NAMALWA (cell line): ENCODE results near the gene FSCN2.

ENCODE experiments used
- DNase-seq: peaks from one replicate; pipeline ENCODE4 v3.0.0-alpha.2; 2015; ENCODE audit warnings: low spot score

Gene FSCN2

DNA sequence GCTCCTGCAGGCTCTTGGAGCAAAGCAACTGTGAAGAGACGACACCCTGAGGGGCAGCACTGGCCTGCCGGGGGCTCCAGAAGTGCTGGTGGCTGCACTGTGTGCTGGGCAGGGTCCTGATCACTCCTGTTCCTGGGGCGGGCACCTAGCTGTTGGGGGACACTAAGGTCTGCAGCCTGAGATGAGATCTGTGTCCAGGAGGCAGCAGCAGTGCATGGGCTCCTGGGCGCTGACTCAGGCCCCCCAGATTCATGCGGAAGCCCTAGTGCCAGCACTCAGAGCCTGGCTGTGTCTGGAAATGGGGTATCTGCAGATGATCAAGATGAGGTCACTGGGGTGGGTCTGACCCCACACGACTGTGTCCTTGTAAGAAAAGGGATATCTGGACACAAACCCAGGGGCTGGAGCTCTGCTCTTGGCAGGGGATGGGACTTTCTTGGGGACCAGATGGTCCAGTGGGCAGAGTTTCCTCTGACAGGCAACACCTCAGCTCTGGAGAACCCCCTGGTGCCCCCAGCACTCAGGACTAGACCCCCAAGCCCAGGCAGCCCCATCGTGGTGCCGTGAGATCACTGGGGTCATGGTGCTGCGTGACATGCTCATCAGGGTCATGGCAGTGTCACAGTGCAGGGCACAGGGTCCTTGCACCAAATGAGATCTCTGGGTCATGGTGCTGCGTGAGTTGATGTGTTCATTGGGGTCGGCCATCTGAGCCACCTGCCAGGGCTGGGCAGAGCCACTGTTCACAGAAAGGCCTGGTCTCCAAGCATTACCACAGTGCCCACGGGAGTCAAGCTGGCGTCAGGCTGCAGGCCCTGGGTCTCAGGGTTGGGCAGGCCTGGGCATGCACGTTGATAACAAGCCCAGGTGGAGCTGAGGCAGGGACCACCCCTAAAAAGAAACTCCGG lies 14.5 kb downstream of the FSCN2 start:
- no peak for DNase-seq

DNA sequence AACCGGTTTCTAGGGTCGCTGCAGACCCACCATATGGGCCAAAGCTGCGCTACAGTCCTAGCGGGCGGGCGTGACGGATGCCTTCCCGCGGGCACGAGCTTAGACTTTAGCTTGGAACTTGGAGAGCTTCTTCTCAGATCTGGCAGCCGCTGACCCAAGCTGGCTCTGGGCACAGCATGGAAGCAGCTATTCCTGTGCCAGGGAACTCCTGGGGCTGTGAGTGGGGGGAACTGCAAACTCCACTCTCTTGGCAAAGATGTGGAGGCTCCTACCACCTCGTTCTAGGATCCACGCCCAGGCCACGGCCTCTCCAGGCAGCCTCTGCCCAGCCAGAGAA lies 15.1 kb downstream of the FSCN2 start:
- no peak for DNase-seq

DNA sequence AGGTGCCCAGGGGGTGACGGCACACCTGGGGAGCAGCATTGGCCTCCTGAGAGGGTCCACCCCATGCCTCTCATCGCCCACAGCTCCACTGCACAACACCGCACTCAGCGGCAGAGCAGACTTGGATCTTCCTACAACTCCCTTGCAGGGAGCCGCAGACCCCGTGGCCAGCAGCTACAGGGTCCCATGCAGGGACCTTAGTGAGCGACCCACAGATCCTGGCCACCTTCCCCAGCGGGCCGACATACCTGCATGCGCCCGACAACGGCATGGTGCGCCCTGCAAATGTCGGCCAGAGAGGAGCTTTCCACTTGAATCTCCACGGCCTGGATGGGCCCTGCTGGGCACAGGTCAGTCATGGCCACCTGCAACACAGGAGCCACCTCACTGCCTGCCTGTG lies 15.6 kb downstream of the FSCN2 start:
- no peak for DNase-seq

DNA sequence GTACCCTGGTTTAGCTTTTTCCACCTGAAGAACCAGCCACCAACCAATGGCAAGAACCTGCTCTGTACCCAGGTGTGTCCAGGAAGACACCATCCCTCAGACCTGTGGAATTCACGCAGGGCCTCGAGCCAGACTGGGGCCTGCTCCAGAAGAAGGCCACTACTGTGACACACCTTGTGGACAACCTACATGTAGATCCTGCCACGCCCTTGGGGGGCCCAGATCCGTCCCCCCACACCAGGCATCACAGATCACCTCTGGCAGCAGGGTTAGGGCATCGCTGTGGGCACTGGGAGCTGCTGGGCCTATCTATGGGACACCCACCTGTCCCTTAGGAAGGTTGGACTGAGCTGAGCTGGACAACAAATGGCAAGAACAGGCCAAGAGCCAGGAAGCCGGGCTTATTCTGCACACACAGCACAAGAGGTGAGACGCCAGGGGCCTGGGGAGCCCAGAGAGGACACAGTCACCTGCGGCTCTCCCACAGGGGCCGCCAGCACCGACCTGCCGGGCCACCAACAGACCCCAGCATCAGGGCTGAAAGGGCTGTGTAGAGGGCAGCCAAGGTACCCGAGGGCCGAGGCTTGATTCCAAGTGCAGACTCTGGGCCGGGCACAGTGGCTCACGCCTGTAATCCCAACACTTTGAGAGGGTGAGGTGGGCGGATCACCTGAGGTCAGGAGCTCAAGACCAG lies 16.3 kb downstream of the FSCN2 start:
- no peak for DNase-seq

DNA sequence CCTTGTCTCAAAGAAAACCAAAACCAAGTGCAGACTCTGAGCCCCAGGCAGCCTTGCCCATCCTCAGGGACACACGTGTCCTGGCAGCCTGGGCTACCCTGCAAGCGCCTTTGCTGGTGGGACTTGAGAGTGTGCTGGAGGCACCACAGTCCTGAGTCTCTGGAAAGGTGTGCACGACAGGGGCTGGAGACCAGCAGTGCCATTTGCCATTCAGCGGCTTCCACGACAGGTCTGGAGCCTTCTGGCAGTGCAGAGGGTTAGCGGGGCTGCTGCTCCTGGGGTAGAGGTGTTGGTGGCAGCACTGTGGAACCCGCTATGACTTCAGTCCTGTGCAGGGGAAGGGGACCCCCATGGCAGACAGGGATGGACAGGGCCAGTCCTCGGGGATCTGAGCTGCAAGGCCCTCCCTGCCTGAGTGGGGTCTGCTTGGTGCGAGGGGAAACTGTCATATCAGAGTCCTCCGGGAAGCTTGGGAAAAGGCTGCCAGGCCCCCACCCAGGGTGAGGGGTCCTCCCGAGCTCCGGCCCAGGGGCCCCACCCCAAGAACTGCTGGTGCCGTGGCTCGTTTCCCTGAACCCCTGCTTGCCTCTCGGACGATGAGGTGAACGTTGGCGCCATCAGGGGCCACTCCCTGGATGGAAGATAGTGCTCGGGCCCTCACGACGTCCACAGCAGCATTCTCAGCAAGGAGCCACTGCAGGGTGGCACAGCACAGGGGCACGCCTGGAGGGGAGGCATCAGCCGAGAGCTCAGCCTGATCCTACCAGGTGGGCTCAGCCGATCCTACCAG lies 17.2 kb downstream of the FSCN2 start:
- no peak for DNase-seq

DNA sequence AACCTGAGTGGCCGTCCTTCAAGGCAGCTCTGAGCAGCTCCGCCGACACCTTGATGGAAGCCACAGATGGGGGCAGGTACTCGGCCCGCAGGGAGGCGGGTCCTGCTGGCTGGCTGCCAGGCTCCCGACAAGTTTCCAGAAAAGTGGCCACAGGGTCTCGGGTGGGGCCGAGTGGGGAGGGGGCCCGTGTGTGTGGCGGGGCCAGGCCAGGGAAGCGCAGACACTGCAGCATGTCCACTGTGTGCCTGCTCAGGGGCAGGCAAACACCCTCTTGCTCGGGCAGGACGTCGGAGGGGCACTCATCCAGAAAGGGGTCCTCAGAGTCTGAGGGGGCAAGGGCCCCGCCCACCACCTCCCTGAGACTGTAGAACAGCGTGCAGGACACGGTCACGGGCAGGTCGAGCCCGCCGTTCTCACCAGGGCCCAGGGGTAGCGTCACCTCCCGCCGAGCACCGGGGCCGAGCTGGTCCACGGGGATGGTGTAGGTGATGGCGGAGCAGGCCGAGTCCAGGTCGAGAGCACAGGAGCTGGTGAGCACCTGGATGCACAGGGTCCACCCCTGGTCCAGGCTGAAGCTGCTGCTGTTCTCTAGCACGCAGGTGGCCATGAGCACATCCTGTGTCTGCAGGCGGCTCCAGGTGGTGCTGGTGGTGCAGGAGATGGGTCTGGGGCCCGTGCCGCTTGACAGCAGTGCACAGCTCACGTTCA lies 18.9 kb downstream of the FSCN2 start:
- DNase-seq = no peak

DNA sequence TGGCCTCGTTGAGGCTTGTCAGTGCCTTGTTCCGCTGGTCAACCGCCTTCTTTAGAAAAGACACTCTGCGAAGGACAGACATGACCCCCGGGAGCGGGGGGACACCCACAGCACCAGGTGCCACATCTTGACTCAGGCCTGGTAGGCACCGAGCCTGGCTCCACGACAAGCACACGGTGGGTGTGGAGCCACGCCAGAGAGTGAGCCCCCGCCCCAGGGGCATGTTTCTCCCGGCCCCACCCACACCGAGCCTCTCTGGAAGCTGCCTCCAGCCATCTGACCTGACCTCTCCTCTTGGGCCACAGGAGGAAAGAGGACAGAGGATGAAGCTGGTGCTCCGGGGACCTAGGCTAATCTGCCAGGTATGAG lies 19.4 kb downstream of the FSCN2 start:
- DNase-seq = no peak

DNA sequence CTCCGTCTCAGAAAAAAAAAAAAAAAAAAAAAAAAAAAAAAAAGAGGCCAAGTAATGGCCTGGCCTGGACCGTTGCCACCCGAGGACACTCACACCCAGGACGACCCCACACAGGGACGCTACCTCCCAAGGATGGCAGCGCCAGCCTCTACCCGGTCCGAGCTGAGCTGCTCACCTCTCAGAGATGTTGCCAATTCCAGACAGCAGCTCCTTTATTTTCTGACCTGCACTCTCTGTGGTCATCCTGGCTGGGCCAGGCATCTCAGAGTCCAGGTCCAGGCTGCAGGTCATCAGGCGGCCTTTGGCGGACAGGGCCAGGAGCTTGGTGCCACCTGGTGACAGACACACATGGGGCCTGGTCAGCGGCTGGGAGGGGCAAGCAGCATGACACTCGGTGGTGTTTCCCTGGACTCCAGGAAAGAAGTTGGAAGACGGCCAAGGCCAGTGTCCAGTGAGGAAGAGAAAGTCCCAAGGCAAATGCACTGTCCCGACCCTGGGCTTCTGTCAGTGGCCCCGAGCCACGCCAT lies 20.9 kb downstream of the FSCN2 start:
- DNase-seq = no peak

DNA sequence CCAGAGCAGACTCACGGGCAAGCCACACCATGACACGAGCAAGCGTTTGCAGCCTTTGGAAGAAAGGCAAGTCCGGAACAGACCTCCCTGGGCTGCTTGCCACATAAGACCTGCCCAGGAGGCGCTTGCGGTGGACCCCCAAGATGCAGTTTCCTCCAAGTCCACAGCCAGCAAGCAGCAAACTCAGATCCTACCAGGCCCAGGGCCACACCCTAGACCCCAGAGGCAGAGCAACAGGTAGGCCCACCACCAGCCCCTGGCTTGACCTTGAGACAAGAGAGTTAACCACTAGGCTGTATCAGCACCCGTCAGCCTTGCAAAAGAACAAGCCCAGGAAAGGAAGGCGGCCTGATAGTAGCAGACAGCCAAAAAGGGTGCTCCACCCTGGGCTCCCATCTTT lies 21.6 kb downstream of the FSCN2 start:
- no peak for DNase-seq

DNA sequence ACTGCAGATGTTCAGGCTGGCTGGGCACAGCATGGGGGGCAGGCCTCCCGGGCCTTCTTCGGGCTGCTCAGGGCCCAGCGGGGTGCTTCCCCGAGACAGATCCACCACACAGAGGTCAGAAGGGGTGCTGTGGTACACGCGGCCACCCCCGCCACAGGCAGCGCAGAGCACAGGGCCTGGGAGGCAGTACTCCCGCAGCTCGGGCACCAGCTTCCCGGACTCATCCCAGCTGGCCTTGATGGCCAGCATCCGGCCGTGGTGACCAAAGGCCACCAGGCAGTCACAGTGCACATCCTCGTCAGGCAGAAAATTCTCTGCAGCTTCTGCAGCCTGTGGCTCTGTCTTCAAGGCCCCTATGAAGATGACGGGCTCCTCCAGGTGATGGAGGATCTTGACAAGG lies 22.1 kb downstream of the FSCN2 start:
- no peak for DNase-seq

DNA sequence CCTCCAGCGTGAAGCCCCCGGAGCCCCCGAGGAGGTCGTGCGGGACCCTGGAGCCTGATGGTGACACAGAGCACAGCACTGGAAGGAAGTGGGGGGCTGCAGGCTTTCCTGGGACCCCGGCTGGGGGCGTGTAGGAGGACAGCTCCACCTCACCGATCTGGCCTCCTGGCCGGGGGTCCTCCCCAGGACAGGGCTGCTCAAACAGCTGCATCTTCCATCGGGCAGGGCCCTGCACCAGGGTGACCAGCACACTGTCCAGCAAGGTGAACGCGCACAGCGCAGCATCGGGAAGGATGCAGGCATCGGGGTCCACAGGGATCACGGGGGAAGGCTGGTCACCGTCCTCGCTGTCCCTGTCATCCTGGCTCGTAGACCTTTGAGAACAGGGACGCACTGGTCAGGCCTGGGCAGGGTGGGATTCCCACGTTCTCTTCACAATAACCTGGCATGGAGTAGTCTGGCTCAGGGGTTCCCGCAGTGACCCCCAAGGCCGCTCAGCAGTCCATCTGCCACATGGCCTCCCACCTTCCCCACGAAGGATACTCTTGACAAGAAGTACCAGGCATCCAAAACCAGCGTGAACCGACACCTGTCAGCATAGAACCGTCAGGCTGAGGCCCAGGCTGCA lies 22.8 kb downstream of the FSCN2 start:
- DNase-seq = no peak

DNA sequence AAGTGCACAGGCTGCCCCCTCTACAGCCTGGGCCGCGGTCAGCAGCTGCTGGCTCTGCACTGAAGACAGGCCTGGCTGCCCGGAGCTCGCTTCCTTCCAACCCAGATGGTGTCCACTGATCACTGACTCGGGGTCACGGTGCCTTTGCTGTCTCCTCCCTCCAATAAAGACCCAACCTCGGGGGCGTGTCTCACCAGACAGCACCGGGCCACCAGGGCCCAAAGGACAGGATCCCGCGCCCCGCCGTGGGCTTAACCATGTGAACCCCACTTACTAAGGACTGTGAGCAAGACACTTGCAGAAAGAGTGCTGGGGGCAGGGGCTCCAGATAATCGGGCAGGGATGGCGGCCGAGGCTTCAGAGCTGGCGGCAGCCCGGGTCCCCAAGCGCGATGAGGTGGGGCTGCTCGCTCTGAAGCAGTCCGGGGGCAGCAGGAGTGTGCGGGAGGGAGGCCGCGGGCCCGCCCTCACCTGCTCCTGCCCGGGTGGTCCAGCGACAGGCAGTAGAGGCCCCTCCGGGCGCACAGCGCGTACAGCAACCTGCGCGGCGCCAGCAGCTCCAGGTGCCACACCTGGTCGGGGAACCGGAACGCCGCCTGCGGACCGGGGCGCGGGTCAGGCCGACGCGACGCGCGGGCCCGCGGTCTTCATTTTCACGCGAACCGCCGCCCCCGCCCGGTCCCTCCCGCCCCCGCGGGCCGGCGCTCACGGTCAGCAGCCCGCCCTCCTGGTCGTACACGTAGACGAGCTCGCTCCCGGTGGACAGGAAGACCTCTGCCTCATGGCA lies 23.5 kb downstream of the FSCN2 start:
- peak; percentile 35 for DNase-seq

DNA sequence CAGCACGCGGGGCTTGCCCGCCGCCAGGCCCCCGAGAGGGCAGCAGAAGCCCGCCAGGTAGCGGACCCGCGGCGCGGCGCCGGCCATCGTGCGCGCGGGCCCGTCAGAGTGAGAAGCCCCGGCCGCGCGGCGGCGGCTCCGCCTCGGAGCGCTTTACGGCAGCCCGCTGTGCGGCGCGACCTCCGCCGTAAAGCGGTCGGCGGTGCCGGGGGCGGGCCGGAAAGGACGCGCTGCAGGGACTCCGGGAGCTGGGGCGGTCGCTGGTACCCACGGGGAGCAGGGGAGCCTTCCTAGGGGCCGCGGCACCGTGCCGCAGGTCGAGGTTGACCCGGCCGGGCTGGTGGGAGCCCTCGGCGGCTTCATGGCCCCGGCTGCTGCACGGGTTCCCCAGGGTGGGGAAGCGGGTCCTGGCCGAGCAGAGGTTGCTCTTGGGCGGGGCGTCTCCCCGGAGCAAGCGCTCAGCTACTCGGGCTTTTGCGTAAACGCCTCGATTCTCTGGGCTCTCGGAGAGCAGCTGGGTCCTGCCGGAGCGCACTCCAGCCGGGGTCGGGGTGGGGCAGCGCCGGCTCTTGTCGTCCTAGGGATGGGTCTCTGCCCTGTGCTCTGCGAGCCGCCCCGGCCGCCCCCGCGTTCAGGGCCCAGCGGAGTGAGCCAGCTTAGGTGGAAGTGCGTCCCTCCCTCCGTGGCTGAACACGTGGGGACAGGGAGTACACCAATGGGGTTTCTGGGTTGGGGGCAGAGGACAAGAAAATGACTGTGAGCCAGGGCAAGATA lies 24.3 kb downstream of the FSCN2 start, which contains the start of gene FAAP100:
TSS of gene FAAP100 (minus strand) at position 110 of the 774 bp plus-strand sequence. CDS start at position 87, 23 bp downstream.
- peak; percentile 87 for DNase-seq

DNA sequence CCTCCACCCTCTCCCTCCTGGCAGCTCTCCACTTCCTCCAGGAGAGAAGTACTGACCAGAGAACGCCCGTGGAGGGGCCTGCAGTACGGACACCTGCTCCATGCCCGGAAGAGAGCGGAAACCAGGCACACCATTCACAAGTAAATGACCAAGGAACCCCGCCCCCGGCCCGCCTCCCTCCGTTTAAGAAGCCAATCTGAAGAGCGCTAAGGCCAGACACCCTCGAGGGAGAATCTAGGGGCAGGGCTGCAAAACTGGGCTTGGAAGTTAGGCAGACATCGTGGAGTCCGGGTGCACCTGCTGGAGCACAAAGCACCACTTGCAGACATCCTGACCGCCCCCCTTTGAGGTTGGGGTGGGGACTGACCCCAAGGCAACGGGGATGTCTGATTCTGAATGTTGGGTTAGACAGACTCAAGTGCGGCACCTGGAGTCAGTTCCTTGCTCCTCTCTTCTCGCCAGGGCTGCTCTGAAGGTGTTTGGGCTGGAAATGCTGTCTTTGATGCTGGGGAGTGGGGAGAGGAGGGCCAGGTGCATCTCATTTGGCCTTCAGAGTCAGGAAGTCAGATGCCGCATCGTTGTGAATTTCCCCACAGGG lies 24.9 kb downstream of the FSCN2 start:
- peak; percentile 94 for DNase-seq

DNA sequence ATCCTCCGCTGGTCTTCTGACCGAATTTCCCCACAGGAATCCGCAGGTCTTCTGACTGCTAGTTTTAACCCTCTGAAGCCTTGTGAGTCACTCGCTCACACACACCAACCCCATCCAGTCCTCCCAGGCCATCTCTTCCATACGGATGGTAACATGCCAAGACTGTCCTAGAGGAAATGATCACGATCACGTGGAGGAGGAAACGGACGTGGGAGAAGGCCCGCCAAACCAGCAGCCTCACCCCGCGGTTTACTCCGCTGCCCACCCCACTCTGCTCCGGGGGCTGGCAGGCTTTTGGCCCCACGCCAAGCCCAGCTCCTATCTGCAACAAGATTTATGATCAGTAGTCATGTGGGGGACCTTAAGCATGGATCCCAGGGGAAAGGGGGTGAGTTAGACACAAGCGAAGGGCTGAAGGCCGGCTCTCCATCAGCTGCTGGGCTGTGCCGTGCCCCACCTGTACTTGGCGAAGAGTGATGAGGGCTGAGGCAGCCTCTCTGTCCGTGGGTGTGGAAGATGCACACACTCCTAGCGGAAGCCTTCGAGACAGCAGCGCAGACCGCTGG lies 25.5 kb downstream of the FSCN2 start:
- no peak for DNase-seq

DNA sequence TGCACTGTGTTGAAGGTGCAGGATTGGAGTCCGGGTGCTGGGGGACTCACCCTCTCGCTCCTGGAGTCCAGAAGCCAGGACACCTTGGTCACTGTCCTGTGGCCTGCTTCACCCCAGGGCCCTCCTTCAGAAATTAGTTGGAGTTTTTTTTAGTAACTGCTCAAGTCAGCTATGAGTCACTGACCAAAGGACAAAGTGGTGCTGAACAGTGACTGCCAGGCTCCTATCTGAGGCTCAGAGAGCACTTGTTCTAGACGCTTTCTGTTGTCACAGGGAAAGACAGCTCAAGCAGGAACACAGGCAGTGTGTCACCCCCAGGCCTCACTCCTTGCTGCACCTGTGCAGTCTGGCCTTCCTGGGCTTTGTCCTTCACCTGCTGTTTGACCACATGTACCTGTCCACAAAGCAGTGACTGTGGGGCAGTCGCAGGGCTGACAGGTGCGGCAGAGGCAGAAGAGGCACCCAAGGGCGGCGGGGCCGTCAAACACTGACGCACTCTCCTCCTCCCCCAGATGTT lies 28.1 kb downstream of the FSCN2 start:
- no peak for DNase-seq

DNA sequence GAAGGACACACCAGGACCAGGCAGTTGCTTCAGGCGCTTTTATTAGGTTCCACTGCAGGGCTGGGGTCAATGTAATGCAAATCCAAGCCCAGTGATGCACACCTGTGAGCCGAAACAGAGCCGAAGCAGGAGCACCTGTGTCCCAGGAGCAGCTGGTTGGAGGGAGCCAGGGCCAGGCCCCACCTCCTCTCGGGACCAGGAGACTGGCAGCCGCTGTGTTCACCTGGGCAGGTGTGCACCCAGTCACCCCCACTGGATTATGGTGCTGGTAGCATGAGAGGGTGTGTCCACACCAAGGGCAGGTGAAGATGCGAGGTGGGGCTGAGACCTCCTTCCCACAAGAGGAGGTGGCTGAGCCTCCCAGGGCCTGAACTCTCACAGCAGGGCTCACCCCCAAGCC lies 28.7 kb downstream of the FSCN2 start:
- no peak for DNase-seq

DNA sequence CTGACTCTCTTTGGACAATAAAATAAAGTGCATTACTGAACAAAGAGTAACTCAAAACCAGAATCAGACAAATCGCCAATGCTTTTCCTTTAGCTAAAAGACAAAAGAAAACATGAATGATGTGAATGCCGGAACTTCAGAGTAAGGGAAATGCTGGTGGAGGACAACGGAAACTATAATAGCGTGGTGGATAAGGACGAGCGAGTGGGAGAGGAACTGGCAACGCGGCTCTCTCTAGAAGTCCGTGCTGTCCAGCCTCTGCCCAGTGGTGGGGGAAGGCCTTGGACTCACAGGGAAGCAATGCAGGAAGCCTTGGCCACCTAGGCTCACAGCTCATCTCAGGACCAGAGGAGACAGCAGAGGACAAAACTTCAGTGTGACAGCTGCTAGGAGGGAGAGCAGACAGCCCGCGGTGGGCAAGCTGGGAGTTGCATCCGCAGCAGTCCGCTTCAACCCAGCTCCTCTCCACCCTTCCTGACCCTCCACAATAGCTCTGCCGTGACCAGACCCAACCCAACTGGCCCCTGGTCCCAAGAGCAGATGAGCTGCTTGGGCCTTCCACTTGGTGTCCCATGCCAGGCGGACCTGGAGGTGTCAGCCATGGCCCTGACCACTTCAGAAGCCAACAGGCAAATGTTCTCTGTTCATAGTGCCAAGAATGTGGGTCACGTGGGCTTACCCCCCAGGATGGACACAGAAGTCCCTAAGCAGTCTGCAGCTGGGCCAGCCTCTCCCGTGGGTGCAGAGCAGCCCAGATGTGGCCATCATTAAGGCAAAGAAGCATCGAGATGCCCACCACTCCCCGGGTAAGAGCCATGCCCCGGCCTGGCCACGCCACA lies 29.3 kb downstream of the FSCN2 start:
- no peak for DNase-seq
